CD4-positive, alpha-beta T cell treated with Interleukin-12 subunit alpha and Interleukin-12 subunit beta, for 1 hour (primary cell): ENCODE results near the gene RNF214.
"Not testable (repeated sequence)": the region's sequence is repeated elsewhere in the genome, so short reads cannot be mapped to it uniquely, and the experiment has no call there.

Experiments
- DNase-seq: peaks from one replicate; pipeline ENCODE4 v3.0.0-alpha.2; 2020

RNF214 gene

GRCh38 chr11:117232092-117232878, at the start of gene RNF214:
Gene RNF214, plus strand, starts transcription at chr11:117232671. Its CDS starts 1,602 bp downstream, at chr11:117234273.
- DNase-seq = peak; percentile 86

GRCh38 chr11:117183178-117183577, 49.3 kb upstream of the RNF214 start:
- DNase-seq = not testable (repeated sequence)

GRCh38 chr11:117183724-117184349, 48.6 kb upstream of the RNF214 start:
- no peak for DNase-seq

- DNase-seq = no peak
Observed at GRCh38 chr11:117185736-117186430, 46.6 kb upstream of the RNF214 start.

GRCh38 chr11:117186431-117186761, 46.1 kb upstream of the RNF214 start:
- no peak for DNase-seq

- no peak for DNase-seq
Observed at GRCh38 chr11:117187007-117187406, 45.5 kb upstream of the RNF214 start.

- no peak for DNase-seq
Observed at GRCh38 chr11:117187428-117187798, 45.1 kb upstream of the RNF214 start.

- no peak for DNase-seq
Observed at GRCh38 chr11:117187799-117188481, 44.5 kb upstream of the RNF214 start.

- DNase-seq = no peak
Observed at GRCh38 chr11:117188620-117189081, 43.8 kb upstream of the RNF214 start.

GRCh38 chr11:117189191-117189940, 43.1 kb upstream of the RNF214 start:
- DNase-seq = peak; percentile 20

GRCh38 chr11:117189941-117190544, 42.4 kb upstream of the RNF214 start:
- DNase-seq = no peak

GRCh38 chr11:117191680-117192400, 40.6 kb upstream of the RNF214 start:
- DNase-seq = no peak

GRCh38 chr11:117192401-117192875, 40.0 kb upstream of the RNF214 start:
- no peak for DNase-seq

GRCh38 chr11:117193130-117194020, 39.1 kb upstream of the RNF214 start:
- DNase-seq = no peak

GRCh38 chr11:117194267-117194666, 38.2 kb upstream of the RNF214 start:
- DNase-seq = no peak

- no peak for DNase-seq
Observed at GRCh38 chr11:117195258-117195657, 37.2 kb upstream of the RNF214 start.

GRCh38 chr11:117195761-117196160, 36.7 kb upstream of the RNF214 start:
- no peak for DNase-seq

- DNase-seq = no peak
Observed at GRCh38 chr11:117197006-117197405, 35.5 kb upstream of the RNF214 start.

GRCh38 chr11:117197516-117198456, 34.7 kb upstream of the RNF214 start:
- DNase-seq = no peak
